ELF-1 (cell line): ENCODE data around the gene IGF2BP3.

Experiments
- DNase-seq: peaks from one replicate; pipeline ENCODE4 v3.0.0-alpha.2; 2016; ENCODE audit warnings: low read depth, low spot score

IGF2BP3 gene

DNA sequence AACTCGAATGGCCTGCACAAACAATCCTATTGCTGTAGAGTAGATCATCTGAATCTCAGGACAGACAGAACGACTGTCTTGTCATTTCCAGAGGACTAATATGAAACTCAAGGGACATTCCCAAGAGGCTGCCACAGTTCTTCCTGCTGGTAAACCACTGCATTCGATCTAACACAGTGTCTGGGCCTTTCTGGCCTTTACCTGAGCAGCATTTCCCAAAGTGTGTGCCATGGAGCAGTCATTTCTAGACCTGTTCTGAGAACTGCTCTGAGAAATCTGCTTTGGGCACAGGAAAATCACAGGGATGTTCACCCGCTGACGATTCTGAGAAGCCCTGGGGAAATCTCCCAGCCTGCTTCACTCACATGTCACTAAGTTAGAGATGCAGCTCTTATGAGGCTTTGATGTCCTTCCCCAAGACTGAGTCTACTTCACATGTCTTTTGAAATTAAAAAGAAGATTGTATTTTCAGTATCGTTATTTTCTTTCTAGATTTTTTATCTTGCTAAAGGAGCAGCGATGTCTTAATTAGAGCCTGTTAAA, 205.3 kb downstream of the IGF2BP3 start:
- no peak for DNase-seq

- DNase-seq = peak; percentile 49
These were observed 208.3 kb downstream of the IGF2BP3 start for GRCh38 chr7:23261843-23262452.

GRCh38 chr7:23260371-23260770, 209.9 kb downstream of the IGF2BP3 start:
- DNase-seq = no peak
